Fibroblast of skin of right biceps (primary cell): ENCODE measurements around the gene CDK5RAP2.
"Not testable (repeated sequence)": the region's sequence is repeated elsewhere in the genome, so short reads cannot be mapped to it uniquely, and the experiment has no call there.

Source experiments
- DNase-seq: peaks from one replicate; pipeline ENCODE4 v3.0.0-alpha.2; 2013

Gene CDK5RAP2

GRCh38 chr9:120464176-120464886, 115.6 kb downstream of the CDK5RAP2 start:
- DNase-seq = no peak

GRCh38 chr9:120463765-120464164, 116.2 kb downstream of the CDK5RAP2 start:
- DNase-seq = no peak

GRCh38 chr9:120461677-120462076, 118.3 kb downstream of the CDK5RAP2 start:
- not testable (repeated sequence) for DNase-seq

- no peak for DNase-seq
Measured at GRCh38 chr9:120456218-120456617, 123.7 kb downstream of the CDK5RAP2 start.

GRCh38 chr9:120454467-120454866, 125.5 kb downstream of the CDK5RAP2 start:
- DNase-seq = no peak

- DNase-seq = no peak
Measured at GRCh38 chr9:120453792-120454191, 126.2 kb downstream of the CDK5RAP2 start.

GRCh38 chr9:120452631-120453030, 127.3 kb downstream of the CDK5RAP2 start:
- no peak for DNase-seq

GRCh38 chr9:120450916-120451315, 129.1 kb downstream of the CDK5RAP2 start:
- DNase-seq = no peak

- DNase-seq = no peak
Measured at GRCh38 chr9:120449566-120449965, 130.4 kb downstream of the CDK5RAP2 start.

GRCh38 chr9:120447959-120448500, 131.9 kb downstream of the CDK5RAP2 start:
- no peak for DNase-seq

- DNase-seq = peak; percentile 41
Measured at GRCh38 chr9:120446671-120447070, 133.3 kb downstream of the CDK5RAP2 start.

GRCh38 chr9:120443976-120444375, 136.0 kb downstream of the CDK5RAP2 start:
- DNase-seq = no peak

- DNase-seq = peak; percentile 77
Measured at GRCh38 chr9:120443489-120443888, 136.5 kb downstream of the CDK5RAP2 start.

GRCh38 chr9:120442308-120442995, 137.5 kb downstream of the CDK5RAP2 start:
- no peak for DNase-seq

- DNase-seq = peak; percentile 94
Measured at GRCh38 chr9:120441426-120442307, 138.3 kb downstream of the CDK5RAP2 start.

- no peak for DNase-seq
Measured at GRCh38 chr9:120440791-120441190, 139.2 kb downstream of the CDK5RAP2 start.

- no peak for DNase-seq
Measured at GRCh38 chr9:120439926-120440325, 140.0 kb downstream of the CDK5RAP2 start.

GRCh38 chr9:120438836-120439546, 141.0 kb downstream of the CDK5RAP2 start:
- peak; percentile 37 for DNase-seq

- DNase-seq = no peak
Measured at GRCh38 chr9:120438111-120438510, 141.9 kb downstream of the CDK5RAP2 start.

GRCh38 chr9:120436983-120437475, 142.9 kb downstream of the CDK5RAP2 start:
- no peak for DNase-seq

- no peak for DNase-seq
Measured at GRCh38 chr9:120436446-120436845, 143.5 kb downstream of the CDK5RAP2 start.

- DNase-seq = no peak
Measured at GRCh38 chr9:120435091-120435490, 144.9 kb downstream of the CDK5RAP2 start.
